HG02571 (cell line): ENCODE results near the gene PRSS50.
"Not testable (repeated sequence)": the region's sequence is repeated elsewhere in the genome, so short reads cannot be mapped to it uniquely, and the experiment has no call there.

Experiments used
- ATAC-seq: cut with Tn5 transposase; IDR thresholded peaks from one replicate; pipeline ENCODE4 v1.9.1; 2021; ENCODE audit warnings: mild to moderate bottlenecking, moderate library complexity; ENCODE audit not compliant: unreplicated experiment

Gene PRSS50

GRCh38 chr3:46709157-46709654, 8.5 kb downstream of the PRSS50 start:
- ATAC-seq = no peak

DNA sequence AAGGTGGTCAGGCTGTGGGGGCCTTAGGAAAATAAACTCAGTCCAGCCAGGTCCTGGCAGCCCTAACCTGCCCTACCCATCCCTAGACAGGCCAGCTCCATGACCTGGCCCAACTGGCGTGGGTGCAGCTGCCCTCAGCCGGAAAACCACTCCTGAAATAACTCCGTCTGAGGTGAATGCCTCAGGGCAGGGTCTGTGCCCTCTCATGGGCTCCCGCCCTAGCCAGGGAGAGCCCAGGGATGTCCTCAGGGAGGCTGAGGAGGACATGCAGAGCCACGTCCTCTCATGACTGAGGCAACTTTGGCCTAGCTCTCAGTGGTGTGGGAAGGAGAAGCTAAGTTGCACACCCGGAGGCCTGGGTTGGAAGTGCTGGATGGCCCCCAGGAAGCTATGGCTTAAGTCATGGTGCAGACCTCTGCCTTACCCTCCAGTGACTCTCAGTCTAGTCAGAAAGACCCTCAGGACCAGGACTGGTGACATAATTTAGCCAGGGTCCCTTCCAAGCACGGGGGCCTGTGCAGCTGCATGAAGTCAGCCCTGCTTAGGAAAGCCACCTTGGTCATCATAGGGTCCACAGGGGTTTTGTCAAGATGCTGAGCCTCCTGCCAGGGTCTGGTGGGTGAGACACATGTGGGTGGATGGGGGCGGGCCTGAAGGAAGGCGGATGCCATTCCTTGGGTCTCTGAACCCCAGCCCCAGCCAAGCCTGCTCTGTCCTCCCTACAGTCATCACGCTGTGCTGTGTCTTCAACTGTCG, 9.1 kb downstream of the PRSS50 start:
- ATAC-seq = no peak

GRCh38 chr3:46707601-46708011, 10.1 kb downstream of the PRSS50 start:
- no peak for ATAC-seq

- no peak for ATAC-seq
These were observed 10.7 kb downstream of the PRSS50 start for GRCh38 chr3:46706771-46707582.

DNA sequence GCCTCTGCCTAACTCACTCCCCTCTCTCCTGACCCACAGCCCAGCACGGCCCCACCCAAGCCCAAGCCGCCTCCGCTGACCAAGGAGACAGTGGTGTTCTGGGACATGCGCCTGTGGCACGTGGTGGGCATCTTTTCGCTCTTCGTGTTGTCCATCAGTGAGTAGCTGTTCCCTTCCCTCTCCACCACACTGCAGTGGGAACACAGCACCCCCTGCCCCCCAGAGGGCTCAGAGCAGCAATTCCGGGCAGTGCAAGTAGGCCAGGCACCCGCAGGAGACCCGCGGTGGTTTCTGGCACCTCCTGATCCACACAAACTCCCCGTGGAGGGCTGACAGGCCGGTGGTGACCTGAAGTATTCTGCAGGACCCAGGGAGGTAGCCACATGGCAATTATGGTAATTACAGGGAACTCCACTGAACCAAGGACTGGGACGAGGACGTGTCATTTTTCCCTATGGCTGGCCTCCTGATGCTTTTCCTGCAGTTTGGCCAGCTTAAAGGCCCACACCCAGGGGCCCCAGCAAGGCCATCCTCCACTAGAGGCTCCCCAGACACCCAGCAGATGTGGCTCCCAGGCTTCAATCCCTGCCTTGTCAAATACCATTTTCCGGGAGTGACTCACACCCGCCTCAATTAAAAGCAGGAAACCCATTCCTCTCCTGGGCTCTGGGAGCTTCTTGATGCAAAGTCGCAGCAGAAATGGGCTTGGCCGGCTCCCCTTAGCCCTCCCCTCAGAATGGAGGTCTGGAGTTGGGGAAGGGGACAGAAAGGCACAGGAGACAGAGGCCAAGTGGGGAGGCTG, 11.7 kb downstream of the PRSS50 start:
- ATAC-seq = no peak

DNA sequence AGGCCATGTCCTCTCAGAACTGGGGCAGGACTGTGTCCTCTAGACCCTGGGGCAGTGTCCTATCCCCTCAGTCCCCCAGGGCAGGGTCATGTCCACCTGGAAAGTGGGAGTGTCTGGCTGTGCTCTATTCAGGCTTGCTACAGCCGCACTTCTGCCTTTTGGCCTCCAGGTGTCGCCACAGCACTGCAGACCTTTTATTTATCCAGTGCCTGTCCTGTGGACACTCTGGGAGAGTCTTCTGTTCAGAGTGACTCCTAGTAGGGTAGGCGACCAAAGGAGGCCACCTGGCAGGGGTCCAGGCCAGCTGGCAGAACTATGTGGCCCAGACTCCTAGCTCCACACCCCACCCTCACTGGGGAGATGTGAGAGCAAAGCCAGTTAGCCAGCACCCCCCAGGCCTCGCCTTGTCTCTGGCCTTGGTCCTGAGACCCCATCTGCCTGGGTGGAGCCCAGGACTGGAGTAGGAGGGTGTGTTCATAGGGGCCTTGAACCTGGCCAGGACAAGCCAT, 12.6 kb downstream of the PRSS50 start:
- peak; percentile 55 for ATAC-seq

- not testable (repeated sequence) for ATAC-seq
These were observed 13.3 kb downstream of the PRSS50 start for GRCh38 chr3:46704346-46704745.

DNA sequence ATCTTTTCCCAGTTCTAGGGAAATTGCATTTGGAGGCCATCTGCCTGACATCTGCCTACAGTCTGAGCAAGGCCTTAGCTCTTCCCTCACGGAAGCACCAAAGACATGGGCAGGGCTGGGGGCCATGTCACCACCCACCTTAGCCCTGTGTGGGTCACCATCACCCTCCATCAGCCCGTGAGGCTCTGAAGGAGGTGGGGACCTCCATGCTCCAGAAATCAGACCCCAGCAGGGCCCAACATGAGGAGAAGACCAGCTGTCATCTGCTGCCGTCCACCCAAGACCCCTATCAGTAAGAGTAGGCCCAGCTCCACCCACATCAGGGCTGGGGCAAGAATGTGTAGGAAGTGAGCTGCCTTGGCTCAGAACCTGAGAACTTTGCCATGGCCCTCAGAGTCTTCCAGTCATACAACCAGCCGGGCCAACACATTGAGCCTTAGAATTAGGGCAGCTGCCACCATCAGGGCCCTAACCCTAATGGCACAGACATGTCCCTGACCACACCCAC, 14.6 kb downstream of the PRSS50 start:
- no peak for ATAC-seq

DNA sequence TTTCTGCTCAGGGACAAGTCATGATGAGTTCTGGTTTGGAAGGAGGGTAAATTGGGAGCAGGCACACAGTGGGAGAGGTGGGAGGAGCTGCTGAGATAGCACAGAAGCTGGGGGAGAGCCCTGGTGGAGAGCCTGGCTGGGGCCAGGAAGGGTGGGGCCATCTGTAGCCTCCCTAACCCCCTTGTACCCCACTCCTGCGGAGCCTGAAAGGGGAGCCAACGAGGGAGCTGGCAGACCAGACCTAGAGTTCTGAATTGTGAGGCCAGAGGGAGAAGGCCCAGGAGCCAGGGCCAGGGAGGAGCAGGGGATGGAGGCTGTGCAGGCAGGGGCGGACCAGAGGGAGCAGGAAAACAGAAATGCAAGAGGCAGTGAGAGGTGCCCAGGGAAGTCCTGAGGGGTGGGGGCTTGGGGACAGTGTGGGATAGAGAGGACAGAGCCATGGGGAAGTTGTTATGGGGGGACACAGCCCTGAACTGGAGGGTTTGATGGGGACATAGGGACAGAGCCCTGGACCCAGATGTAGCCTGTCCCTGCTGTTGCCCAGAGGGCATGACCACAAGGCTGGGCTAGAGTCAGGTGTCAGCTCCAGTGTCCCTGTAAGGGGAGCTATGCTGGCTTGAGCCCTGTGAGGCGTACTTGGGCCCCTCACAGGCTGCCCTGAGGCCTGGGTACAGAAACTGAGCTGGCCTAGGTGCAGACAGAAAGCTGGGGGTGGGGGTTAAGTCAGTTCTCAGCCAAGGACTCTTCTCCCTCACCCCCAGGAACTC, 15.2 kb downstream of the PRSS50 start:
- ATAC-seq = no peak

- no peak for ATAC-seq
These were observed 16.3 kb downstream of the PRSS50 start, which contains the start of gene TMIE for GRCh38 chr3:46701181-46701939. TMIE (plus strand) TSS chr3:46701392; CDS start chr3:46701488, 96 bp downstream.

DNA sequence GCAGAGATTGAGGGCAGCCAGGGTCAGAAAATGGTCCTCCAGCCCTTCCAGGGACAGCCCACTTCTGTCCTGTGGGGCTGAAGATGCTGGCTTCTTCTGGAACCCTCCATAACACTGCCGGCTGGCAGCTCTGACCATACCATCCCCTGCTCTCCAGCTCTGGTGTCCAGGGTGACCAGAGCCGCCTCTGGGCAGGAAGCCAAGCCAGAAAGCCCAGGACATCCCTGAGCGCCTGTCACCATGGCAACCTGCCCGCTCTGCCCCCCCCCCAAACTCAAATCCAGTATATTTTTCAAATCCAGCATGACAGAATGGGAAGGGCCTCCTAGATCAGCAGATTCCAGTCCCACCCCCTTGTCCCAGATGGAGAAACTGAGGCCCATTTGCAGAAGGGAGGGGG, 16.9 kb downstream of the PRSS50 start:
- ATAC-seq = no peak

- no peak for ATAC-seq
These were observed 17.8 kb downstream of the PRSS50 start for GRCh38 chr3:46699676-46700523.

DNA sequence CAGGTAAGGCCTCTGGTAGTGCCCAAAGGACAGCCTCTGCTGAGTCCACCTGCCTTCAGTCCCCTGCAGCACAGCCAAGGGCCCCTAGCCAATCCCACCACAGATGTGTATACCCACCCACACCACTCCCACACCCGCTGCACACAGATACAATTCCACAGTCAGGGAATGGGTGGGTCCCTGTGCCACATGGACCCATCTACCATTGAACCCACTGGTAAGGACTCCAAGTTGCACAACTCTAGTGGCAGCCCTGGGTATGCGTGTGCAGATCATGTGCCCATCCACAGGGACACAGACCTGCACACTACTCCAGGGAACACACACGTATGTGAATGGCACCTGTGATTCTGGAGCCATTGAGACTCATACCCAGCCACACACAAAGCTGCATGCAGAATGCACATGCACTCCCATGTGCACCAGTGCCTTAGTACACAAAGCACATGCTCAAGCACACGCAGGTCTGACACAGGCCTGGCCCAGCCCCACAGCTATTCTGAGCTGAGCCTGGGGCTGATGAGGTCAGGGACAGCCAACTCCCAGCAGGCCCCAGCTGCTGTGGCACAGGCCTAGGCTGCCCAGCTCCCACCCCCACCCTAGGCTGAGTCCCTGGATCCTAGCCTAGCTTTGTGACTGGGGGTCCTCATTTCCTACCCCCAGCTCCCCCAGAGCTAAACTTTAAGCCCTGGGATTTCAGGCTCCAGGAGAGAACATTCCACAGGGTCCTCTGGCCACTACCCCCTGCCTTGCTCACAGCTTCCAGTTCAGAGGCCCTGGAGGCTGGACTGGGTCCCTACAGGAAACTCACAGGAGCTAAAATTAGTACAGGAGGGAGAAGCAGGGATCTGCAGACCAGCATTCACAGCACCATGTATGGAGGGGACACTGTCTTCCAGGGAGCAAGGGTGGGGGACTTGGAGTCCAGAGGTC, 21.4 kb downstream of the PRSS50 start:
- no peak for ATAC-seq

DNA sequence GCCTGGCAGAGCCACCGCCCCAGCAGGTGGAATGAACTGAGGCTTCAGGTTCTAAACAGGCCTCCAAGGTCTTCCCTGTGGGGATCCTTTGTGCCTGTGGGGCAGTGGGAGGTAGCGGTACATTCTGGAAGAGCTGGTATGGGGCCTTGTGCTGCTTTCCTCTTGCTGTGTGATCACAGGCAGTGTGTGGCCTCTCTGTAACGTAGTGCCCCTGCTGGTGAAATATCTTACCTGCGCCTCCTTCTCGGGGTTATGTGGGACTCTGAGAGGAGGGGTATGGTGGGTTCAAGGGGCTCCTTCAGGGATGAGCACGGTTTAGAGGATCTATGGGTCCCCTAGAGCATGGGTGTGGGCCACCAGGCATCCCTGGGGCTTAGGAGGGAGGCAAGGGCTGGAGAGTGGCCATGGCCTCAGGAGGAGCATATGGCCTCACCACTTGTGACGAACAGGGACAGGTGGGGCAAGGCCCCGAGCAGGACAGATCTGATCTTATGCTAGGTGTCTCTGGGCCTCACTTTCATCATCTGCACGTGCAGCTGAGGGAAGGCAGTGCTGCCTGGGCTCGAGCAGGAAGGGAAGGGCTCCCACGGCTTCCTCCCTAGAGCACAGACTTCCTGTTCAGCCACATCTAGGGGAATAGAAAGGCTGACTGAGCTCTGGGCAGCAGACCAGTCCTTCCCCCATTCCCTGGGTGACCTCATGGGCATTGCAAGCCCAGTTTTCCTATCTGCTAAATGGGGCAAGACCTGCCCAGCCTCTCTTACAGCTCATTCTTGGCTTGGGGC, 22.3 kb downstream of the PRSS50 start:
- no peak for ATAC-seq

DNA sequence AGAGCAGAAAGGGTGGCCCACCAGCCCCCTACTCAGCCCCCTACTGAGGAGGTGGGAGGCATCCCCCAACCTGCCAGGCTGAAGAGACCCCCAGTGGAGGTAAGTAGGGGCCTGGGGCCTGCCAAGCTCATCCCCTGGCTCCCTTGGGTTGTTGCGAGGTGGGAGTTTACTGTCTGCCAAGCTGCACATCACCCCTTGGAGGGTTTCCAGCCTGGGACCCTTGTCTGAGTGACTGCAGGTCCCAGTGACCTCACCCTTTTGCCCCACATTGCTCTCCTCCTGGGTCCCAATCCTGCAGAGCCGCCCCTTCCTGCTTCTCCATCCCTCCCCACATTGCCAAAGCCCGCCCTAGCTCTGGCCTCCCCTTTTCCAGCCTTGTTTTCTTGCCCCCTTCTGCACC, 23.1 kb downstream of the PRSS50 start:
- ATAC-seq = no peak

- no peak for ATAC-seq
These were observed 23.8 kb downstream of the PRSS50 start for GRCh38 chr3:46693892-46694226.
